Pancreas (tissue), 10 donors: ENCODE measurements around the gene CDK6. TPM values are rescaled to one million over a fixed set of nuclear protein-coding genes. Genes with fewer than 3 reads are reported as not detected.
"Not testable (repeated sequence)": the region's sequence is repeated elsewhere in the genome, so short reads cannot be mapped to it uniquely, and the experiment has no call there.

Source experiments
- ATAC-seq, 4 donors: fragments of 200-7000 bp; cut with Tn5 transposase; one replicate each; pipeline versions ENCODE4 v1.8.0 to v1.9.1; 2020; ENCODE audit warnings: mild to moderate bottlenecking in 4 of 4, moderate library complexity in 4 of 4
- DNase-seq, 6 donors: peaks; one replicate each; pipeline ENCODE4 v3.0.0-alpha.2; 2020
- FAIRE-seq: peaks from 2 replicates; lab custom pipeline; 2012; peaks lifted over from hg19 to GRCh38; lab: Jason Lieb, UNC
- H3K27ac ChIP-seq, 4 donors: fragments of 200-600 bp; sonication (generic); 1 replicate in 3 of 4; 2 replicates in 1 of 4; pipeline versions ENCODE4 v1.5.0 to v1.8.0; 2020
- H3K27me3 ChIP-seq, 4 donors: fragments of 200-600 bp; one replicate each; pipeline ENCODE4 v1.8.0; 2021
- H3K36me3 ChIP-seq, 3 donors: fragments of 200-600 bp; sonication (generic) in 1 of 3; one replicate each; pipeline versions ENCODE4 v1.5.0 to v1.8.0; 2020 to 2021
- H3K4me1 ChIP-seq, 3 donors: fragments of 200-600 bp; one replicate each; pipeline ENCODE4 v1.8.0; 2021
- H3K4me3 ChIP-seq, 4 donors: fragments of 200-600 bp; sonication (generic) in 2 of 4; one replicate each; pipeline versions ENCODE4 v1.5.0 to v1.8.0; 2020 to 2021
- H3K9me3 ChIP-seq, 4 donors: fragments of 200-600 bp; one replicate each; pipeline ENCODE4 v1.8.0; 2021
- WGBS, 2 donors: extraction: QIAGEN DNeasy Blood & Tissue Kit; methylation state at CpG; one replicate each; pipeline ENCODE4 v1.1.7; 2013; 5-methylcytosine and 5-hydroxymethylcytosine counted together
- intact Hi-C, 3 donors: fragments of 100-400 bp; cut with DNase I; formaldehyde crosslinking; loops; one replicate each; pipeline versions ENCODE4 v1.11.1 to v1.14.2; 2022
- polyA plus RNA-seq, 2 donors: library from polyadenylated mRNA; stranded (reverse); fragments of 200-250 nt; gene quantifications; one replicate each; pipeline ENCODE4 v1.2.3, GENCODE V29; 2013
- total RNA-seq, 6 donors: library from RNA; stranded (reverse); fragmentation: NEBNext Ultra II Directional in 4 of 6; extraction: Animal tissue kit (Norgen Biotek cat#: 25700) in 4 of 6; gene quantifications; one replicate each; pipeline versions ENCODE4 v1.2.1 to v1.2.4, GENCODE V29; 2021 to 2023
- TF ChIP-seq, protein P1 (sequence below), 4 donors: fragments of 200-600 bp; sonication (generic) in 3 of 4; IDR thresholded peaks; one replicate each; pipeline versions ENCODE4 v1.5.0 to v1.8.0; 2021; ENCODE audit warnings: antibody characterized with exemption in 4 of 4
- donor health status: healthy with polysubstance abuse.
- donor health status: DM: no; HTN: no; CAD: no; lungs with moderate emphysema.
- donor health status: DM: no; HTN: no; CAD: no.
- donor health status: control.
- donor health status: control.
- donor health status: Bipolar disorder and iron deficiency.
- donor health status: DM: yes; HTN: yes; CAD: no.
- donor health status: DM: no; HTN: no; CAD: no.
- donor health status: DM: no; HTN: no; CAD: no.
- donor health status: DM: yes; HTN: yes; CAD: no.

CDK6 gene
- 10 to 100 TPM; 15.3 to 33.4 (median 20.3) TPM for total RNA-seq
- polyA plus RNA-seq: 1 to 10 TPM; 2.4 to 2.7 TPM

DNA sequence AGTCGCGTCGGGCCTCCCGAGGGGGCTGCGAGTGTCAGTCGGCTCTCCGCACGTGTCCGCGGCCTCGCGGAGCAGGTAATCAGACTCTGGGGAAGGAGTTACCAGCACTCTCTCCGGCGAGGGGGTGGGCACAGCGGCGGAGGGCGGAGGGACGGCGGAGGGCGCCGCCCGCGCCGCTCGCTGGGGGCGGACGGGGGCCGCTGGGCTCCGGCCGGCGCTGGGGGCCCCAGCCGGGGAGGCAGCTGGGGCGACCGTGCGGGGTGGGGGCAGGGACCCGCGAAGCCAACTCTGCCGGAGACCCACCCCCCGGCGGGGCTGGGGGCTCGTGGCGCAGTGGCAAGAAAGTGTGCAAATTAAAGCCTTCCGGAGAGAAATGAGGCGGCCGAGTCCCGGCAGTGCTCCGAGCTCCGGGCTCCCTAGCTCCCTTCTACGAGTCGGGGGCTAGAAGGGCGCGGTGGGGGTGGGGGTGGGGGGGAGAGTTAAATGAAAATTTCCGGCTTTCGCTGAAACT lies at the start of gene CDK6:
CDK6 (minus strand) TSS at position 85 of the 511 bp plus-strand sequence. CDS start 3,250 bp downstream, outside the sequence.
- H3K9me3 ChIP-seq: no peaks in the 10 kb centered on the region
- H3K4me1 ChIP-seq: peaks cover 0 to 5% (median 4%) of the 10 kb centered on the region in 3 donors
- no peaks in the 10 kb centered on the region for H3K27me3 ChIP-seq
- WGBS, 2 donors: 0 to 1% methylated on average over 37 to 54 of the region's 54 CpGs
- peak within 1 kb of the TSS in 3 of 4 donors; percentile 73 to 89 (median 79) for H3K27ac ChIP-seq
- ATAC-seq: peak; percentile 28 to 57 (median 48)
- TF ChIP-seq, protein P1, sequence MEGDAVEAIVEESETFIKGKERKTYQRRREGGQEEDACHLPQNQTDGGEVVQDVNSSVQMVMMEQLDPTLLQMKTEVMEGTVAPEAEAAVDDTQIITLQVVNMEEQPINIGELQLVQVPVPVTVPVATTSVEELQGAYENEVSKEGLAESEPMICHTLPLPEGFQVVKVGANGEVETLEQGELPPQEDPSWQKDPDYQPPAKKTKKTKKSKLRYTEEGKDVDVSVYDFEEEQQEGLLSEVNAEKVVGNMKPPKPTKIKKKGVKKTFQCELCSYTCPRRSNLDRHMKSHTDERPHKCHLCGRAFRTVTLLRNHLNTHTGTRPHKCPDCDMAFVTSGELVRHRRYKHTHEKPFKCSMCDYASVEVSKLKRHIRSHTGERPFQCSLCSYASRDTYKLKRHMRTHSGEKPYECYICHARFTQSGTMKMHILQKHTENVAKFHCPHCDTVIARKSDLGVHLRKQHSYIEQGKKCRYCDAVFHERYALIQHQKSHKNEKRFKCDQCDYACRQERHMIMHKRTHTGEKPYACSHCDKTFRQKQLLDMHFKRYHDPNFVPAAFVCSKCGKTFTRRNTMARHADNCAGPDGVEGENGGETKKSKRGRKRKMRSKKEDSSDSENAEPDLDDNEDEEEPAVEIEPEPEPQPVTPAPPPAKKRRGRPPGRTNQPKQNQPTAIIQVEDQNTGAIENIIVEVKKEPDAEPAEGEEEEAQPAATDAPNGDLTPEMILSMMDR (IDR thresholded peaks at IDR 0.05): no peak
- DNase-seq: peak; percentile 61 to 86 (median 74)
- H3K4me3 ChIP-seq: peak within 1 kb of the TSS; percentile 63 to 85 (median 76)
- no peaks in the 10 kb centered on the region for H3K36me3 ChIP-seq
- intact Hi-C loops: loop anchor here in 1 of 3 donors (10.0 kb wide), 1 partner anchor 132 kb away; no protein-coding TSS in a partner anchor
- FAIRE-seq: no peak

DNA sequence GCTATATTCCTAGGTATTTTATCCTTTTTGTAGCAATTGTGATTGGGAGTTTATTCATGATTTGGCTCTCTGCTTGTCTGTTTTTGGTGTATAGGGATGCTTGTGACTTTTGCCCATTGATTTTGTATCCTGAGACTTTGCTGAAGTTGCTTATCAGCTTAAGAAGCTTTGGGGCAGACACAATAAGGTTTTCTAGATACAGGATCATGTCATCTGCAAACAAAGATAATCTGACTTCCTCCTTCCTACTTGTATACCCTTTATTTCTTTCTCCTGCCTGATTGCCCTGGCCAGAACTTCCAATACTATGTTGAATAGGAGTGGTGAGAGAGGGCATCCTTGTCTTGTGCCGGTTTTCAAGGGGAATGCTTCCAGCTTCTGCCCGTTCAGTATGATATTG lies 49.7 kb upstream of the CDK6 start:
- H3K27me3 ChIP-seq, ATAC-seq, H3K27ac ChIP-seq, H3K4me1 ChIP-seq, DNase-seq, FAIRE-seq, H3K36me3 ChIP-seq, intact Hi-C loops, H3K4me3 ChIP-seq, H3K9me3 ChIP-seq: not testable (repeated sequence)
- 80 to 93% methylated on average over 2 of the region's 2 CpGs for WGBS, 2 donors

DNA sequence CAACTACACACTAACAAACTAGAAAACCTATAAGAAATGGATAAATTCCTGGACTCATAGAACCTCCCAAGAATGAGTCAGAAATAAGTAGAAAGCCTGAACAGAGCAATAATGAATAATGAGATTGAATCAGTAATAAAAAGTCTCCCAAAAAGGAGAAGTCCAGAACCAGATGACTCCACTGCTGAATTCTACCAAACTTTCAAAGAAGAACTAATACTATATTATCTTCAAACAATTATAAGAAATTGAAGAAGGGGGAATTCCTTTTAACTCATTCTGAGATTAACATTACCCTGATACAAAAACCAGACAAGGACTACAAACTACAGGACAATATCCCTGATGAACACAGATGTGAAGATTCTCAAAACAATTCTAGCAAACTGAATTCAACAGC lies 47.8 kb upstream of the CDK6 start:
- DNase-seq: no peak
- TF ChIP-seq, protein P1 (IDR thresholded peaks at IDR 0.05): no peak
- no peaks in the 10 kb centered on the region for H3K27me3 ChIP-seq
- H3K36me3 ChIP-seq: no peaks in the 10 kb centered on the region
- H3K9me3 ChIP-seq: peaks cover 0 to 3% (median 0%) of the 10 kb centered on the region in 4 donors
- H3K4me1 ChIP-seq: no peaks in the 10 kb centered on the region
- no peak for ATAC-seq
- intact Hi-C loops: no loop called here
- no peak for FAIRE-seq
- H3K4me3 ChIP-seq: no peak overlapping the region
- H3K27ac ChIP-seq: no peak overlapping the region

DNA sequence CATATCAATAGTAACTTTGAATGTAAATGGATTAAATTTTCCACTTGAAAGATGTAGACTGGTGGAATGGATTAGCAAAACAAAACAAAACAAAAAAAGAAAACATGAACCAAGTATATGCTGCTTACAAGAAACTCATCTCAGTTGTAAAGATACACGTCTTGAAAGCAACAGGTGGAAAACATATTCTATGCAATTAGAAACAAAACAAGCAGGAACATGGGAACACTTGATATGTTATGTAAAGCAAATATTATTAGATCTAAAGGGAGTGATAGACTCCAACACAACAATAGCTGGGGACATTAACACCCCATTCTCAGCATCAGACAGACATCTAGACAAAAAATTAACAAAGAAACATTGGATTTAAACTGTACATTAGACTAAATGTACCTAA lies 46.4 kb upstream of the CDK6 start:
- FAIRE-seq (no peak), DNase-seq (no peak), ATAC-seq (no peak)
- Histone ChIP-seq H3K27me3 (no peaks in the 10 kb centered on the region), H3K4me3 (no peak overlapping the region), H3K27ac (no peak overlapping the region), H3K4me1 (no peaks in the 10 kb centered on the region), H3K36me3 (no peaks in the 10 kb centered on the region), H3K9me3 (peaks cover 0 to 3% (median 0%) of the 10 kb centered on the region in 4 donors)
- WGBS, 2 donors: 63 to 74% methylated on average over 1 of the region's 1 CpG
- intact Hi-C loops: no loop called here
- TF ChIP-seq, protein P1 (IDR thresholded peaks at IDR 0.05): no peak

DNA sequence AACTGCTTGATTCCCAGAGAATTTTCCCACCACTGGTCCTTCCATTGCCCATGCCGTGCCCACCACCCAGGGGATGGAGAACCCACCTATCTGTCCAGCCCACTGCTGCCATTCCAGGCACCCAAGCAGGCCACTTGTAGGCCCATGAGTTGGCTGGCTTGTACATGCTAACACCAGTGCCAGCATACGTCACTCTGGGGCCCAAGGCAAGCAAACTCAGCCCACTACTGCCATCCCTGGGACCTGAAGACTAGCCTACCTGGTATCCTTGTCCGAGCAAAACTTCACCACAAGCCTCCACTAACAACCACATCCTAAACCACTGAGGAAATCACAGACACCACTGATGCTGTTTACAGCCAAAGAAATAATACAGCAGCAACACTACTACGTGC lies 44.7 kb upstream of the CDK6 start:
- no peak for ATAC-seq
- 75 to 87% methylated on average over 4 of the region's 4 CpGs for WGBS, 2 donors
- no peak for DNase-seq

More for the DNA sequence above, 44.7 kb upstream of the CDK6 start:
- Histone ChIP-seq H3K36me3 (no peaks in the 10 kb centered on the region), H3K27ac (no peak overlapping the region), H3K4me1 (no peaks in the 10 kb centered on the region), H3K27me3 (no peaks in the 10 kb centered on the region), H3K9me3 (peaks cover 0 to 3% (median 0%) of the 10 kb centered on the region in 4 donors), H3K4me3 (no peak overlapping the region)
- intact Hi-C loops: no loop called here
- FAIRE-seq: no peak
- TF ChIP-seq, protein P1 (IDR thresholded peaks at IDR 0.05): no peak
